SK-N-SH (cell line): ENCODE results near the gene SOBP. TPM values are rescaled to one million over a fixed set of nuclear protein-coding genes. Genes with fewer than 3 reads are reported as not detected.

Experiments
- CTCF ChIA-PET: fragments of 300-600, 350-600 bp; formaldehyde crosslinking; extraction: SDS; loops from one replicate; lab custom pipeline; 2021; lab: Yijun Ruan, JAX
- POLR2A ChIA-PET: fragments of 350-600 bp; sonication (Branson Sonifier 250); formaldehyde crosslinking; extraction: SDS; loops from one replicate; lab custom pipeline; 2020; ENCODE audit warnings: antibody characterized with exemption, inconsistent platforms; lab: Yijun Ruan, JAX
- DNase-seq: peaks from one replicate; pipeline ENCODE4 v3.0.0; 2012
- H2AFZ ChIP-seq: fragments of 200-600 bp; sonication (generic); 2 replicates; pipeline ENCODE4 v1.8.1; 2016; ENCODE audit warnings: antibody characterized with exemption, mild to moderate bottlenecking, low read depth
- H3F3A ChIP-seq: fragments of 200-600 bp; sonication (generic); replicated peaks from 2 replicates; pipeline ENCODE3; 2016; ENCODE audit warnings: antibody characterized with exemption, mild to moderate bottlenecking; ENCODE audit not compliant: insufficient read depth
- H3K27ac ChIP-seq, 2 experiments: fragments of 200-500 bp in 1 of 2; fragments of 200-600 bp in 1 of 2; sonication (Bioruptor generic) in 1 of 2; sonication (generic), shearing (Covaris generic) in 1 of 2; 2 replicates each; pipeline versions ENCODE4 v1.5.1 to v1.6.1; 2014 to 2016; ENCODE audit warnings: low read depth in 2 of 2, inconsistent platforms in 1 of 2, low read length in 1 of 2, mild to moderate bottlenecking in 1 of 2, mixed read lengths in 1 of 2
- H3K27me3 ChIP-seq: fragments of 200-600 bp; sonication (generic), shearing (Covaris generic); 2 replicates; pipeline ENCODE4 v1.6.1; 2016; ENCODE audit warnings: mixed run types; ENCODE audit not compliant: insufficient read depth
- H3K36me3 ChIP-seq, 2 experiments: fragments of 200-500 bp in 1 of 2; fragments of 200-600 bp in 1 of 2; sonication (Bioruptor generic) in 1 of 2; sonication (generic) in 1 of 2; replicated peaks in 1 of 2; 2 replicates each; pipeline versions ENCODE3 to v1.5.1; 2014 to 2016; ENCODE audit warnings: low read length in 1 of 2, mild to moderate bottlenecking in 1 of 2; ENCODE audit not compliant: insufficient read depth in 2 of 2, control insufficient read depth in 1 of 2
- H3K4me1 ChIP-seq, 2 experiments: fragments of 200-500 bp in 1 of 2; fragments of 200-600 bp in 1 of 2; sonication (Bioruptor generic) in 1 of 2; sonication (generic), shearing (Covaris generic) in 1 of 2; 2 replicates each; pipeline versions ENCODE4 v1.5.1 to v1.6.1; 2014 to 2016; ENCODE audit warnings: low read depth in 1 of 2, low read length in 1 of 2, mixed run types in 1 of 2; ENCODE audit not compliant: insufficient read depth in 2 of 2, control insufficient read depth in 1 of 2
- H3K4me2 ChIP-seq: fragments of 200-600 bp; sonication (generic), shearing (Covaris generic); 2 replicates; pipeline ENCODE4 v1.6.1; 2017; ENCODE audit warnings: mixed run types
- H3K4me3 ChIP-seq, 2 experiments: fragments of 200-500 bp in 1 of 2; fragments of 200-600 bp in 1 of 2; sonication (Bioruptor generic) in 1 of 2; sonication (generic), shearing (Covaris generic) in 1 of 2; 2 replicates each; pipeline versions ENCODE4 v1.5.1 to v1.8.1; 2014 to 2016; ENCODE audit warnings: low read depth in 2 of 2, inconsistent platforms in 1 of 2, low read length in 1 of 2, mild to moderate bottlenecking in 1 of 2, mixed read lengths in 1 of 2, moderate library complexity in 1 of 2
- H3K79me2 ChIP-seq: fragments of 200-600 bp; sonication (generic); 2 replicates; pipeline ENCODE4 v1.8.1; 2017; ENCODE audit warnings: mild to moderate bottlenecking; ENCODE audit not compliant: insufficient read depth
- H3K9ac ChIP-seq: fragments of 200-600 bp; sonication (generic); 2 replicates; pipeline ENCODE4 v1.6.1; 2017; ENCODE audit warnings: mixed run types
- H3K9me2 ChIP-seq: fragments of 200-600 bp; sonication (generic); 2 replicates; pipeline ENCODE4 v1.6.1; 2017; ENCODE audit warnings: mixed run types
- H3K9me3 ChIP-seq: fragments of 200-600 bp; sonication (generic); 2 replicates; pipeline ENCODE4 v1.6.1; 2017; ENCODE audit warnings: mixed run types, mild to moderate bottlenecking, moderate library complexity
- H4K20me1 ChIP-seq: fragments of 200-600 bp; sonication (generic); 2 replicates; pipeline ENCODE4 v1.6.1; 2017; ENCODE audit warnings: mild to moderate bottlenecking, mixed run types; ENCODE audit not compliant: insufficient read depth
- CHD2 ChIP-seq: fragments of 150-350 bp; IDR thresholded peaks from 2 replicates; pipeline ENCODE4 v1.6.1; 2018; ENCODE audit warnings: low read length; ENCODE audit not compliant: partially characterized antibody
- CTCF ChIP-seq: fragments of 200-600 bp; sonication (generic); IDR thresholded peaks from 2 replicates; pipeline ENCODE4 v1.6.1; 2017; ENCODE audit warnings: antibody characterized with exemption, mild to moderate bottlenecking, moderate library complexity
- ELF1 ChIP-seq: IDR thresholded peaks from 2 replicates; pipeline ENCODE4 v1.4.0; 2012
- EP300 ChIP-seq, 2 experiments: IDR thresholded peaks; 2 replicates each; pipeline versions ENCODE4 v1.4.0 to v1.6.1; 2012; ENCODE audit warnings: borderline replicate concordance in 1 of 2, low read depth in 1 of 2, low read length in 1 of 2
- FOSL2 ChIP-seq: IDR thresholded peaks from 2 replicates; pipeline ENCODE4 v1.4.0; 2012; ENCODE audit warnings: low read depth, mild to moderate bottlenecking, moderate library complexity, borderline replicate concordance
- FOXJ3 ChIP-seq: sonication (generic); formaldehyde crosslinking; IDR thresholded peaks from 2 replicates; pipeline ENCODE4 v1.5.1; 2020; ENCODE audit warnings: mild to moderate bottlenecking, missing genetic modification reagents
- FOXM1 ChIP-seq: IDR thresholded peaks from 2 replicates; pipeline ENCODE4 v1.4.0; 2012; ENCODE audit warnings: low read depth, mild to moderate bottlenecking
- GATA2 ChIP-seq: sonication (generic); formaldehyde crosslinking; IDR thresholded peaks from 2 replicates; pipeline ENCODE4 v1.5.0; 2020; ENCODE audit warnings: mild to moderate bottlenecking, missing genetic modification reagents
- MEF2A ChIP-seq: IDR thresholded peaks from 2 replicates; pipeline ENCODE4 v1.4.0; 2012; ENCODE audit warnings: low read depth, borderline replicate concordance
- MXI1 ChIP-seq: IDR thresholded peaks from 2 replicates; pipeline ENCODE4 v1.6.1; 2012; ENCODE audit warnings: mild to moderate bottlenecking, low read depth, low read length, improper control_type of control experiment
- NFIC ChIP-seq: IDR thresholded peaks from 2 replicates; pipeline ENCODE4 v1.4.0; 2012; ENCODE audit warnings: borderline replicate concordance
- NRF1 ChIP-seq: IDR thresholded peaks from 2 replicates; pipeline ENCODE4 v1.6.1; 2012; ENCODE audit warnings: low read depth, mild to moderate bottlenecking, low read length
- PBX3 ChIP-seq: IDR thresholded peaks from 2 replicates; pipeline ENCODE4; 2012
- POLR2AphosphoS5 ChIP-seq: IDR thresholded peaks from 2 replicates; pipeline ENCODE4 v1.6.1; 2012; ENCODE audit warnings: low read depth, low read length
- RAD21 ChIP-seq: IDR thresholded peaks from 2 replicates; pipeline ENCODE4 v1.6.1; 2012; ENCODE audit warnings: mild to moderate bottlenecking, low read length
- RCOR1 ChIP-seq: fragments of 150-350 bp; IDR thresholded peaks from 2 replicates; pipeline ENCODE4 v1.6.1; 2017; ENCODE audit warnings: antibody characterized with exemption, low read length
- RFX5 ChIP-seq: IDR thresholded peaks from 2 replicates; pipeline ENCODE4 v1.6.1; 2012; ENCODE audit warnings: mild to moderate bottlenecking, improper control_type of control experiment, low read length
- RXRA ChIP-seq: IDR thresholded peaks from 2 replicates; pipeline ENCODE4 v1.4.0; 2012; ENCODE audit warnings: low read depth, mild to moderate bottlenecking, borderline replicate concordance
- SIN3A ChIP-seq: IDR thresholded peaks from 2 replicates; pipeline ENCODE4 v1.6.1; 2012; ENCODE audit warnings: low read depth, mild to moderate bottlenecking, low read length, moderate library complexity, borderline replicate concordance
- SMC3 ChIP-seq: IDR thresholded peaks from 2 replicates; pipeline ENCODE4 v1.6.1; 2012; ENCODE audit warnings: low read depth, low read length, improper control_type of control experiment
- TCF12 ChIP-seq: IDR thresholded peaks from 2 replicates; pipeline ENCODE4 v1.4.0; 2012
- YY1 ChIP-seq: IDR thresholded peaks from 2 replicates; pipeline ENCODE4 v1.4.0; 2012; ENCODE audit warnings: low read depth, mild to moderate bottlenecking
- WGBS: methylation state at CpG from one replicate; pipeline ENCODE4 v1.1.6; 2017; ENCODE audit warnings: low lambda C conversion rate; 5-methylcytosine and 5-hydroxymethylcytosine counted together
- polyA plus RNA-seq, 3 experiments: library from polyadenylated mRNA; depleted of rRNA; stranded (reverse); fragments of >200 nt; gene quantifications; 2 replicates each; pipeline ENCODE4 v1.2.3, GENCODE V29; 2012

SOBP gene
- polyA plus RNA-seq, 1 of the 3 experiments (the other 2 are of a cell fraction), result 0.61 TPM

- Histone ChIP-seq H2AFZ (no peak overlapping the region), H3K4me1 (peaks cover 0 to 42% of the 10 kb centered on the region in 2 experiments; a peak in 2 of 4 replicates), H3K27me3 (no peaks in the 10 kb centered on the region), H3F3A (no peaks in the 10 kb centered on the region), H3K79me2 (no peaks in the 10 kb centered on the region), H3K9me3 (no peaks in the 10 kb centered on the region), H3K9ac (no peak overlapping the region), H3K4me3 (no peak overlapping the region), H3K4me2 (no peak overlapping the region), H4K20me1 (no peaks in the 10 kb centered on the region), H3K9me2 (no peaks in the 10 kb centered on the region), H3K27ac (peak overlapping the region in 1 of 2 experiments; percentile 86; a peak in 2 of 4 replicates), H3K36me3 (no peaks in the 10 kb centered on the region)
- 30% methylated on average over 1 of the region's 1 CpG for WGBS
- POLR2A ChIA-PET, result interaction anchor here (0.7 kb wide), 1 partner anchor 49 kb away, joined by 3 read pairs; no protein-coding TSS in a partner anchor
- DNase-seq, result no peak
- TF ChIP-seq RAD21 (no peak), RCOR1 (no peak), POLR2AphosphoS5 (no peak), FOSL2 (no peak), MXI1 (no peak), YY1 (no peak), CHD2 (no peak), FOXM1 (no peak), FOXJ3 (CRISPR knock-in tag) (no peak), RFX5 (no peak), TCF12 (no peak), ELF1 (no peak), NFIC (no peak), PBX3 (no peak), CTCF (no peak), RXRA (no peak), EP300 (IDR thresholded peaks at IDR 0.05; ENCODE audit: borderline replicate concordance in 1 of 2, low read depth in 1 of 2, low read length in 1 of 2) (no peak)
- CTCF ChIA-PET, result interaction anchor here (1.0 to 1.2 kb wide), 2 partner anchors 40 to 115 kb away, joined by 3 to 4 read pairs; no protein-coding TSS in a partner anchor
These were observed 50.5 kb downstream of the SOBP start for GRCh38 chr6:107540465-107540857.

GRCh38 chr6:107542192-107542668 lies 52.3 kb downstream of the SOBP start:
- Histone ChIP-seq H3K9me2 (no peaks in the 10 kb centered on the region), H3K4me1 (peaks cover 0 to 40% of the 10 kb centered on the region in 2 experiments; a peak in 2 of 4 replicates), H3K4me2 (no peak overlapping the region), H3K79me2 (no peaks in the 10 kb centered on the region), H3K9me3 (no peaks in the 10 kb centered on the region), H3K27me3 (no peaks in the 10 kb centered on the region), H3K36me3 (no peaks in the 10 kb centered on the region), H3F3A (no peaks in the 10 kb centered on the region), H4K20me1 (no peaks in the 10 kb centered on the region), H3K27ac (no peak overlapping the region; a peak in 1 of 4 replicates)
- 85% methylated on average over 6 of the region's 6 CpGs for WGBS
- POLR2A ChIA-PET, result interaction anchor here (0.6 kb wide), 1 partner anchor 9 kb away, joined by 4 read pairs; no protein-coding TSS in a partner anchor
- TF ChIP-seq CTCF, result no peak
- no peak for TF ChIP-seq NRF1
- TF ChIP-seq RCOR1, result no peak
- no peak for TF ChIP-seq SMC3
- no peak for TF ChIP-seq MEF2A
- TF ChIP-seq ELF1, result no peak
- TF ChIP-seq GATA2 (CRISPR knock-in tag), result no peak
- TF ChIP-seq TCF12, result no peak
- no peak for TF ChIP-seq RAD21
- TF ChIP-seq FOSL2, result no peak
- no peak for TF ChIP-seq FOXM1
- no peak for TF ChIP-seq CHD2
- TF ChIP-seq SIN3A, result no peak
- TF ChIP-seq EP300 (IDR thresholded peaks at IDR 0.05; ENCODE audit: borderline replicate concordance in 1 of 2, low read depth in 1 of 2, low read length in 1 of 2), result no peak
- TF ChIP-seq, all 33 proteins: peak for 0
- DNase-seq, result no peak
- Histone ChIP-seq H3K4me3 (no peak overlapping the region), H3K9ac (no peak overlapping the region), H2AFZ (no peak overlapping the region)
- CTCF ChIA-PET, result interaction anchor here (0.6 kb wide), 1 partner anchor 11 kb away, joined by 3 read pairs; no protein-coding TSS in a partner anchor
